ACHN (cell line): ENCODE measurements around the gene AIF1.

Experiments
- DNase-seq: peaks from one replicate; pipeline ENCODE4 v3.0.0-alpha.2; 2015
- in situ Hi-C: cut with HindIII; loops from 2 replicates; pipeline ENCODE4 v1.10.0; 2017; ENCODE audit warnings: low sequenced_read_pairs, low pct_ligation_motif_present, low pct_unique_long_range_greater_than_20kb

The AIF1 gene

GRCh38 chr6:31614684-31615578, at the start of gene AIF1:
TSS of gene AIF1 (plus strand) at chr6:31615234. CDS start at chr6:31615330, 96 bp downstream.
- DNase-seq, result no peak
- in situ Hi-C loops, result no loop called here

GRCh38 chr6:31567531-31568370, 47.3 kb upstream of the AIF1 start:
- no peak for DNase-seq
- in situ Hi-C loops, result no loop called here

GRCh38 chr6:31568537-31568961, 46.5 kb upstream of the AIF1 start:
- in situ Hi-C loops, result no loop called here
- no peak for DNase-seq

GRCh38 chr6:31569861-31570536, 45.0 kb upstream of the AIF1 start:
- in situ Hi-C loops, result no loop called here
- no peak for DNase-seq

- no peak for DNase-seq
- in situ Hi-C loops, result no loop called here
Measured at GRCh38 chr6:31572041-31572911, 42.8 kb upstream of the AIF1 start, which contains the start of gene LTA. TSS of gene LTA (plus strand) at chr6:31572289. CDS start at chr6:31572743, 454 bp downstream.

- in situ Hi-C loops, result no loop called here
- no peak for DNase-seq
Measured at GRCh38 chr6:31573239-31574105, 41.6 kb upstream of the AIF1 start.

- in situ Hi-C loops, result no loop called here
- no peak for DNase-seq
Measured at GRCh38 chr6:31574106-31575061, 40.6 kb upstream of the AIF1 start.

- in situ Hi-C loops, result no loop called here
- DNase-seq, result no peak
Measured at GRCh38 chr6:31575335-31575901, 39.6 kb upstream of the AIF1 start, which contains the start of gene TNF. TSS of gene TNF (plus strand) at chr6:31575565. CDS start at chr6:31575742, 177 bp downstream.

- in situ Hi-C loops, result no loop called here
- DNase-seq, result no peak
Measured at GRCh38 chr6:31575952-31576685, 38.9 kb upstream of the AIF1 start.

GRCh38 chr6:31576897-31577578, 38.0 kb upstream of the AIF1 start:
- no peak for DNase-seq
- in situ Hi-C loops, result no loop called here

GRCh38 chr6:31577579-31577966, 37.5 kb upstream of the AIF1 start:
- in situ Hi-C loops, result no loop called here
- DNase-seq, result no peak

GRCh38 chr6:31578184-31579118, 36.6 kb upstream of the AIF1 start:
- in situ Hi-C loops, result no loop called here
- no peak for DNase-seq

GRCh38 chr6:31579119-31579505, 35.9 kb upstream of the AIF1 start:
- DNase-seq, result no peak
- in situ Hi-C loops, result no loop called here
